Measurements from ENCODE around the gene HSP90AA1.

DNA sequence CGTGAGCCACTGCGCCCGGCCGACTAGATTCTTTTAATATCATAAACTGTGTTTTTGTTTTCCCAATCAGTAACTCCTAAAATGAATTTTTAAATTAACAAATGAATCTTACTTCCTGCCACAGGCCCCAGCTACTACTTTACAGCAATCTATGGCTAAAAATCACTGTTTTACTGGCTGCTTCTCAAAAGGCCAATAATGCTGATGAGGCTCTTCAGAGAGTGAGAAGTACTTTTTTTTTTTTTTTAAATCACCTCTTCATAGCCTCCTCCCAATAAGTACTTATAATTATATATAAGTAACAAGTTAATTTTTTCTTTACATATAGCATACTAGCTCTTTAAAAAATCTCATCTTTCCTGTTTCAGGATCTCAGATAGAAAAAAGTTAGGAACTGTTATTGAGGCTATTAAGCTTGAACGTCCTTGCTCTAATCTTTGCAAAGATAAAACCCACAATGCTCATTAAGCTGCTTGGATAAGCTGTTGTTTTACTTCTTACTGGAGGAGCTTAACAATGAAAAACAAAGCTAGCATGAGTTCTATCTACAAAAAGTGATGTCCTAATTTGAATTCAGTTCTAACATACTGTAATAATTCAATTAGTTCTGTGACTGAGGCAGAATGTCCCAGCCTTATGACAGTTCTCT lies 40.1 kb upstream of the HSP90AA1 start:
- TF ChIP-seq, protein P1, sequence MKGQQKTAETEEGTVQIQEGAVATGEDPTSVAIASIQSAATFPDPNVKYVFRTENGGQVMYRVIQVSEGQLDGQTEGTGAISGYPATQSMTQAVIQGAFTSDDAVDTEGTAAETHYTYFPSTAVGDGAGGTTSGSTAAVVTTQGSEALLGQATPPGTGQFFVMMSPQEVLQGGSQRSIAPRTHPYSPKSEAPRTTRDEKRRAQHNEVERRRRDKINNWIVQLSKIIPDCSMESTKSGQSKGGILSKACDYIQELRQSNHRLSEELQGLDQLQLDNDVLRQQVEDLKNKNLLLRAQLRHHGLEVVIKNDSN (IDR thresholded peaks at IDR 0.05), result no peak
- TF ChIP-seq EP300 (IDR thresholded peaks at IDR 0.05; ENCODE audit: borderline replicate concordance), result no peak
- TF ChIP-seq CEBPB (IDR thresholded peaks at IDR 0.05), result no peak
- TF ChIP-seq TAF1 (IDR thresholded peaks at IDR 0.05; ENCODE audit: low read depth), result no peak
- TF ChIP-seq RAD21 (IDR thresholded peaks at IDR 0.05; ENCODE audit: low read depth), result no peak
- TF ChIP-seq MAX (IDR thresholded peaks at IDR 0.05), result no peak
- TF ChIP-seq FOXM1 (IDR thresholded peaks at IDR 0.05; ENCODE audit: borderline replicate concordance, low read depth), result no peak
